Measurements from ENCODE around the gene MT4. TPM values are rescaled to one million over a fixed set of nuclear protein-coding genes. Genes with fewer than 3 reads are reported as not detected.

Gene MT4
- polyA plus RNA-seq, 1 of the 3 experiments (the other 2 are of a cell fraction) = not detected

DNA sequence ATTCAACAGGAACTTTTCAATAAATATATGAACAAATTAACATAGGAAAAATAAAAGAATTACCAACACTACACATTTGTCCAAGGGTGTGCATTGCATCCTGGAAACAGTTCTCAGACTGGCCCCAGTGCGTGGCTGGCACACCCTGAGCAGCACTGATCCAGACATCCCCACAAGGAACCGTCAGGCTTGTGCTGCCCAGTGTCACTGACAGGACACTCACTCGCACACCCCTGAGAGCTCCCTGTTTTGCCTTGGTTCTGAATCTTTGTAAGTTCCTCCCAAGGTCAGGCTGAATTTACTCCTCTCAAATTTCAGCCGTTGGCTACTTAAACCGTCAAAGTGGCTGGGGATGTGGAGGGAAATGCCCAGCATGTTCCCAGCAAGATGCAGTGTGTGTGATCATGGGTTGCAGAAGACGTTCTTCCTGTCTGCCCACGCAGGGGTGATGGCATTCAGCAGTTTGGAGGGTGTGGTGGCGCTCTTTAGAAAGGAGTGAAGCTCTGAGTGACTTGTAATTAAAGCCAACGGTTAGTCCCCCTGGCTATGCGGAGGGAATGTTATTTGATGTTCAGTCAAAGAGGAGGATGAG, 45.2 kb downstream of the MT4 start:
- Histone ChIP-seq H3K27me3 (ENCODE audit: insufficient read depth) (no peaks in the 10 kb centered on the region), H3K36me3 (replicated peaks in 1 of 2; ENCODE audit: control insufficient read depth in 1 of 2, insufficient read depth in 2 of 2, low read length in 1 of 2) (no peaks in the 10 kb centered on the region), H4K20me1 (ENCODE audit: insufficient read depth) (no peaks in the 10 kb centered on the region; the same call in 1 of the 2 replicates), H2AFZ (ENCODE audit: low read depth) (peak overlapping the region; percentile 12; the same call in 1 of the 2 replicates), H3F3A (replicated peaks; ENCODE audit: insufficient read depth) (peaks cover 76% of the 10 kb centered on the region), H3K9me3 (no peaks in the 10 kb centered on the region), H3K4me3 (ENCODE audit: low read depth in 2 of 2, low read length in 1 of 2) (peak overlapping the region; percentile 72 to 94; a peak in 3 of 4 replicates), H3K27ac (ENCODE audit: low read depth in 2 of 2, low read length in 1 of 2) (peak overlapping the region; percentile 77 to 96), H3K79me2 (ENCODE audit: insufficient read depth) (peaks cover 30% of the 10 kb centered on the region), H3K4me2 (peak overlapping the region; percentile 88), H3K9me2 (no peaks in the 10 kb centered on the region), H3K9ac (peak overlapping the region; percentile 90), H3K4me1 (ENCODE audit: control insufficient read depth in 1 of 2, insufficient read depth in 2 of 2, low read depth in 1 of 2, low read length in 1 of 2) (peaks cover 46 to 51% of the 10 kb centered on the region in 2 experiments; a peak in 3 of 4 replicates)
- TF ChIP-seq FOSL2 (IDR thresholded peaks at IDR 0.05; ENCODE audit: borderline replicate concordance, low read depth) (no peak), RFX5 (IDR thresholded peaks at IDR 0.05; ENCODE audit: low read length) (no peak), JUND (IDR thresholded peaks at IDR 0.05) (no peak), GABPA (IDR thresholded peaks at IDR 0.05; ENCODE audit: low read depth) (0 out of 2 replicates have a peak, but pooled peaks have one; percentile 7), TCF12 (IDR thresholded peaks at IDR 0.05) (no peak), RCOR1 (IDR thresholded peaks at IDR 0.05; ENCODE audit: low read length) (no peak), NRF1 (IDR thresholded peaks at IDR 0.05; ENCODE audit: low read depth, low read length) (no peak), MEF2A (IDR thresholded peaks at IDR 0.05; ENCODE audit: borderline replicate concordance, low read depth) (no peak), TAF1 (IDR thresholded peaks at IDR 0.05; ENCODE audit: borderline replicate concordance, low read depth, low read length) (no peak), TEAD4 (IDR thresholded peaks at IDR 0.05; ENCODE audit: borderline replicate concordance, insufficient read depth) (no peak), NFIC (IDR thresholded peaks at IDR 0.05; ENCODE audit: borderline replicate concordance) (no peak; the same call in 1 of the 2 replicates), ELF1 (IDR thresholded peaks at IDR 0.05) (no peak), SIN3A (IDR thresholded peaks at IDR 0.05; ENCODE audit: borderline replicate concordance, low read depth, low read length) (peak; percentile 11; the same call in 1 of the 2 replicates), YY1 (IDR thresholded peaks at IDR 0.05; ENCODE audit: low read depth) (no peak), POLR2AphosphoS5 (IDR thresholded peaks at IDR 0.05; ENCODE audit: low read depth, low read length) (peak; percentile 48; the same call in 1 of the 2 replicates)
- TF ChIP-seq, protein P1, sequence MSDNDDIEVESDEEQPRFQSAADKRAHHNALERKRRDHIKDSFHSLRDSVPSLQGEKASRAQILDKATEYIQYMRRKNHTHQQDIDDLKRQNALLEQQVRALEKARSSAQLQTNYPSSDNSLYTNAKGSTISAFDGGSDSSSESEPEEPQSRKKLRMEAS (IDR thresholded peaks at IDR 0.05; ENCODE audit: low read depth) = peak; percentile 53
- TF ChIP-seq, protein P2, sequence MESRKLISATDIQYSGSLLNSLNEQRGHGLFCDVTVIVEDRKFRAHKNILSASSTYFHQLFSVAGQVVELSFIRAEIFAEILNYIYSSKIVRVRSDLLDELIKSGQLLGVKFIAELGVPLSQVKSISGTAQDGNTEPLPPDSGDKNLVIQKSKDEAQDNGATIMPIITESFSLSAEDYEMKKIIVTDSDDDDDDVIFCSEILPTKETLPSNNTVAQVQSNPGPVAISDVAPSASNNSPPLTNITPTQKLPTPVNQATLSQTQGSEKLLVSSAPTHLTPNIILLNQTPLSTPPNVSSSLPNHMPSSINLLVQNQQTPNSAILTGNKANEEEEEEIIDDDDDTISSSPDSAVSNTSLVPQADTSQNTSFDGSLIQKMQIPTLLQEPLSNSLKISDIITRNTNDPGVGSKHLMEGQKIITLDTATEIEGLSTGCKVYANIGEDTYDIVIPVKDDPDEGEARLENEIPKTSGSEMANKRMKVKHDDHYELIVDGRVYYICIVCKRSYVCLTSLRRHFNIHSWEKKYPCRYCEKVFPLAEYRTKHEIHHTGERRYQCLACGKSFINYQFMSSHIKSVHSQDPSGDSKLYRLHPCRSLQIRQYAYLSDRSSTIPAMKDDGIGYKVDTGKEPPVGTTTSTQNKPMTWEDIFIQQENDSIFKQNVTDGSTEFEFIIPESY (IDR thresholded peaks at IDR 0.05; ENCODE audit: borderline replicate concordance, low read depth) = no peak
- TF ChIP-seq, protein P3, sequence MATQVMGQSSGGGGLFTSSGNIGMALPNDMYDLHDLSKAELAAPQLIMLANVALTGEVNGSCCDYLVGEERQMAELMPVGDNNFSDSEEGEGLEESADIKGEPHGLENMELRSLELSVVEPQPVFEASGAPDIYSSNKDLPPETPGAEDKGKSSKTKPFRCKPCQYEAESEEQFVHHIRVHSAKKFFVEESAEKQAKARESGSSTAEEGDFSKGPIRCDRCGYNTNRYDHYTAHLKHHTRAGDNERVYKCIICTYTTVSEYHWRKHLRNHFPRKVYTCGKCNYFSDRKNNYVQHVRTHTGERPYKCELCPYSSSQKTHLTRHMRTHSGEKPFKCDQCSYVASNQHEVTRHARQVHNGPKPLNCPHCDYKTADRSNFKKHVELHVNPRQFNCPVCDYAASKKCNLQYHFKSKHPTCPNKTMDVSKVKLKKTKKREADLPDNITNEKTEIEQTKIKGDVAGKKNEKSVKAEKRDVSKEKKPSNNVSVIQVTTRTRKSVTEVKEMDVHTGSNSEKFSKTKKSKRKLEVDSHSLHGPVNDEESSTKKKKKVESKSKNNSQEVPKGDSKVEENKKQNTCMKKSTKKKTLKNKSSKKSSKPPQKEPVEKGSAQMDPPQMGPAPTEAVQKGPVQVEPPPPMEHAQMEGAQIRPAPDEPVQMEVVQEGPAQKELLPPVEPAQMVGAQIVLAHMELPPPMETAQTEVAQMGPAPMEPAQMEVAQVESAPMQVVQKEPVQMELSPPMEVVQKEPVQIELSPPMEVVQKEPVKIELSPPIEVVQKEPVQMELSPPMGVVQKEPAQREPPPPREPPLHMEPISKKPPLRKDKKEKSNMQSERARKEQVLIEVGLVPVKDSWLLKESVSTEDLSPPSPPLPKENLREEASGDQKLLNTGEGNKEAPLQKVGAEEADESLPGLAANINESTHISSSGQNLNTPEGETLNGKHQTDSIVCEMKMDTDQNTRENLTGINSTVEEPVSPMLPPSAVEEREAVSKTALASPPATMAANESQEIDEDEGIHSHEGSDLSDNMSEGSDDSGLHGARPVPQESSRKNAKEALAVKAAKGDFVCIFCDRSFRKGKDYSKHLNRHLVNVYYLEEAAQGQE (IDR thresholded peaks at IDR 0.05; ENCODE audit: low read depth, low read length) = no peak
- DNase-seq = no peak
- POLR2A ChIA-PET = interaction anchor here (0.7 to 1.5 kb wide), 2 partner anchors 20 to 73 kb away, joined by 3 to 6 read pairs; partner anchors contain the start of gene MT1X
- WGBS (ENCODE audit: low lambda C conversion rate) = 38% methylated on average over 10 of the region's 10 CpGs
- CTCF ChIA-PET = interaction anchor here (0.9 to 1.8 kb wide), 3 partner anchors 10 to 92 kb away, joined by 4 to 8 read pairs (median 7); no protein-coding TSS in a partner anchor
